ENCODE results near the gene ZNF598. TPM values are rescaled to one million over a fixed set of nuclear protein-coding genes. Genes with fewer than 3 reads are reported as not detected.

The ZNF598 gene
- total and polyA plus RNA-seq, 2 of the 13 experiments (the other 11 are each of a cell fraction or from before 2014, with no cell fraction given): 13.5 to 14.2 TPM

DNA sequence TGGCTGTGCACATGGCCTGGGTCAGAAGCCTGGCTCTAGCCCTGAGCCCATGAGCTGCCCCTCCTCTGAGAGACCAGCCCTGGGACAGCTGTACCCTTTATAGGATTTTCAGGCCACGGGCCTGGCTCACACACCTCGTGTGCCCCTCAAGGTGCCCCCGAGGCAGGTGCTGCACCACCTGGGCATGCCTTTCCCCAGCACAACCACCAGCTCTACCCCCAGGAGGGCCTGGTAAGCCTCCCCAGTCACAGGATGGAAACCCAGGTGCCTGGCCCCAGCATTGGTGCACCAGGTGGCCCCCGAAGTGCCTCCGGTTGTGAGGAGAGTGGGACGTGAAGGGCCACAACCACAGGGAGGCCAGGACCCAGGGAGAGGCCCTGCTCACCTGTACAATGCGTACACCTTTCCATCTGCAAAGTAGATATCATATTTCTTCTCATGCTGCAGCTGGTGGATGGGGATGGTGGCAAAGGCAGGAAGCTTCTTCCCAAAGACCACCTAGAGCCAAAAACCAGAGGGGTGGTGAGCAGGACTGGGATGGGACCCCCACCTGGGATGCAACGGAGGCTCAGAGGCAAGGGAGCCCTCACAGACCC lies 6.3 kb downstream of the ZNF598 start (continued):
- no peak for TF ChIP-seq RBM22 (optimal IDR thresholded peaks at IDR 0.05; ENCODE audit: low read length)

DNA sequence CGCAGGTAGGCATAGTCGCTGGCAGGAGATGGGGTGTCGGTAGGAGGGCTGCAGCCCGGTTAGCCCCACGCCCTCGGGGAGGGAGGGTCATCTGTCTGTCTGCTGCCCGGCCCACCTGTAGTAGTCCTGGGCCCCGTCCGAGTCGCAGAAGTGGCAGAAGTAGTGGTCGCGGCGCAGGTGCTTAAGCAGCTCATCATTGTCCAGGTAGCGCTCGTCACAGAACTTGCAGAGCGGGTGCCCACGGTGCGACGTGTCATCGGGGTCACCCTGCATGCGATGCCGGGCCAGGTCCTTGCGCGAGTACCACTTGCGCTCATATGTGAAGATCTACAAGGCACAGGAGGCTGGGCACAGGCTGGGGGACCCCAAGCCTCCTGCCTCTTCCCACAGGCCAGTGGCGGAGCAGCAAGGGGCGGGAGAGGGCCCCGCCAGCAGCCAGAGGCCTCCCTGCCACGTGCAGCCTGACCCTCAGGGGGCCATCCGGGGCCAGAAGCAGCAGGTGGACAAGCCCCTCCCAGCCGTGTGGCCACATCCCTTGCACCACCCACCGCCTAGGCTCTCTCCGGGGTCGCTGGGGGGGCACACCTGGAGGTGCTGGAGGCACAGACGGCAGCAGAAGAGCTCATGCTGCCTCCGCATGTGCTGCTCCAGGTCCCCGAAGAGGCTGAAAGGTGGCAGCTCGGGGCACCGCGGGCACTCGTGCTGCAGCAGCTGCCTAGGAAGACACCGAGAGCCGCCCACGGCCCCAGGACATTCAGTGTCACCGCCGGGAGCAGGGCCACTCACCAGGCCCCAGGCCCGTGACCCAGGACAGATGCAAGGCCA lies 7.0 kb downstream of the ZNF598 start:
- WGBS (ENCODE audit: low lambda C conversion rate): 94% methylated on average over 30 of the region's 47 CpGs
- in situ Hi-C loops (cut with HindIII; ENCODE audit: extremely low pct_ligation_motif_present, low pct_unique_long_range_greater_than_20kb) (no loop called here), intact Hi-C loops (cut with micrococcal nuclease; ENCODE audit: unreplicated experiment) (no loop called here)
- no peaks in the 10 kb centered on the region for H3K27me3 ChIP-seq (ENCODE audit: control insufficient read depth in 1 of 2, insufficient read depth in 2 of 2, low read length in 2 of 2)
- peaks cover 33% of the 10 kb centered on the region for H3K4me1 ChIP-seq (ENCODE audit: insufficient read depth, low read length)
- H3K9ac ChIP-seq (ENCODE audit: insufficient read depth, low read depth, low read length): no peak overlapping the region
- H3K79me2 ChIP-seq (ENCODE audit: insufficient read depth, low read length): peaks cover 27% of the 10 kb centered on the region
- no peaks in the 10 kb centered on the region for H3K9me3 ChIP-seq (ENCODE audit: low read length)
- H2AFZ ChIP-seq (ENCODE audit: low read length): no peak overlapping the region
- POLR2A ChIA-PET: interaction anchor here (0.9 to 2.8 kb wide), 6 partner anchors 9 to 152 kb away, joined by 3 to 27 read pairs (median 9); partner anchors contain the start of genes RPS2 and TRAF7
- BruUV-seq (replicated peaks): no TSS peak
- no peak overlapping the region for H3K4me2 ChIP-seq (ENCODE audit: low read depth, low read length)
- peaks cover 29 to 45% of the 10 kb centered on the region in 2 experiments for H3K36me3 ChIP-seq (replicated peaks in 1 of 2; ENCODE audit: control insufficient read depth in 1 of 2, insufficient read depth in 2 of 2, low read length in 2 of 2)
- peaks cover 8% of the 10 kb centered on the region; the same call in 1 of the 2 replicates for H4K20me1 ChIP-seq (ENCODE audit: insufficient read depth, low read length)
- DNase-seq (ENCODE audit: low spot score): no peak
- no peak for FAIRE-seq
- no peak overlapping the region for H3K4me3 ChIP-seq (replicated peaks in 1 of 3; ENCODE audit: insufficient read depth in 1 of 3, low read depth in 2 of 3, low read length in 3 of 3)
- CTCF ChIA-PET (ENCODE audit: low intra/inter-chr PET ratio, low total read pairs): interaction anchor here (1.8 kb wide), 1 partner anchor 139 kb away, joined by 6 read pairs; no protein-coding TSS in a partner anchor
- no peak for ATAC-seq
- H3K27ac ChIP-seq (ENCODE audit: extremely low read length, insufficient read depth, low read length): no peak overlapping the region
- TF ChIP-seq NR2C2 (CRISPR knock-in tag; IDR thresholded peaks at IDR 0.05; ENCODE audit: borderline replicate concordance): no peak
- no peak for TF ChIP-seq PAX8 (CRISPR knock-in tag; IDR thresholded peaks at IDR 0.05; ENCODE audit: borderline replicate concordance)
- no peak for TF ChIP-seq ZNF18 (CRISPR knock-in tag; IDR thresholded peaks at IDR 0.05; ENCODE audit: insufficient replicate concordance)
- no peak for TF ChIP-seq ZFP62 (CRISPR knock-in tag; IDR thresholded peaks at IDR 0.05)
- TF ChIP-seq HIVEP1 (CRISPR knock-in tag; IDR thresholded peaks at IDR 0.05): no peak
- TF ChIP-seq ATRX (CRISPR knock-in tag; IDR thresholded peaks at IDR 0.05; ENCODE audit: borderline replicate concordance): no peak
- TF ChIP-seq ZFP36 (IDR thresholded peaks at IDR 0.05; ENCODE audit: borderline replicate concordance, low read depth, low read length, partially characterized antibody): no peak
- TF ChIP-seq HNRNPH1 (optimal IDR thresholded peaks at IDR 0.05; ENCODE audit: low read depth, low read length): no peak
- TF ChIP-seq CBX1 (IDR thresholded peaks at IDR 0.05; ENCODE audit: low read depth): no peak
- TF ChIP-seq CBFB (CRISPR knock-in tag; IDR thresholded peaks at IDR 0.05): no peak
- TF ChIP-seq MAFK (conservative IDR thresholded peaks at IDR 0.05 in 1 of 2, IDR thresholded peaks at IDR 0.05 in 1 of 2; ENCODE audit: low read length in 2 of 2): no peak
- no peak for TF ChIP-seq ZNF720 (CRISPR knock-in tag; IDR thresholded peaks at IDR 0.05)
- TF ChIP-seq, protein P1, sequence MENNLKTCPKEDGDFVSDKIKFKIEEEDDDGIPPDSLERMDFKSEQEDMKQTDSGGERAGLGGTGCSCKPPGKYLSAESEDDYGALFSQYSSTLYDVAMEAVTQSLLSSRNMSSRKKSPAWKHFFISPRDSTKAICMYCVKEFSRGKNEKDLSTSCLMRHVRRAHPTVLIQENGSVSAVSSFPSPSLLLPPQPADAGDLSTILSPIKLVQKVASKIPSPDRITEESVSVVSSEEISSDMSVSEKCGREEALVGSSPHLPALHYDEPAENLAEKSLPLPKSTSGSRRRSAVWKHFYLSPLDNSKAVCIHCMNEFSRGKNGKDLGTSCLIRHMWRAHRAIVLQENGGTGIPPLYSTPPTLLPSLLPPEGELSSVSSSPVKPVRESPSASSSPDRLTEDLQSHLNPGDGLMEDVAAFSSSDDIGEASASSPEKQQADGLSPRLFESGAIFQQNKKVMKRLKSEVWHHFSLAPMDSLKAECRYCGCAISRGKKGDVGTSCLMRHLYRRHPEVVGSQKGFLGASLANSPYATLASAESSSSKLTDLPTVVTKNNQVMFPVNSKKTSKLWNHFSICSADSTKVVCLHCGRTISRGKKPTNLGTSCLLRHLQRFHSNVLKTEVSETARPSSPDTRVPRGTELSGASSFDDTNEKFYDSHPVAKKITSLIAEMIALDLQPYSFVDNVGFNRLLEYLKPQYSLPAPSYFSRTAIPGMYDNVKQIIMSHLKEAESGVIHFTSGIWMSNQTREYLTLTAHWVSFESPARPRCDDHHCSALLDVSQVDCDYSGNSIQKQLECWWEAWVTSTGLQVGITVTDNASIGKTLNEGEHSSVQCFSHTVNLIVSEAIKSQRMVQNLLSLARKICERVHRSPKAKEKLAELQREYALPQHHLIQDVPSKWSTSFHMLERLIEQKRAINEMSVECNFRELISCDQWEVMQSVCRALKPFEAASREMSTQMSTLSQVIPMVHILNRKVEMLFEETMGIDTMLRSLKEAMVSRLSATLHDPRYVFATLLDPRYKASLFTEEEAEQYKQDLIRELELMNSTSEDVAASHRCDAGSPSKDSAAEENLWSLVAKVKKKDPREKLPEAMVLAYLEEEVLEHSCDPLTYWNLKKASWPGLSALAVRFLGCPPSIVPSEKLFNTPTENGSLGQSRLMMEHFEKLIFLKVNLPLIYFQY (CRISPR knock-in tag; IDR thresholded peaks at IDR 0.05; ENCODE audit: borderline replicate concordance): no peak

Measured in HepG2 (cell line).